ENCODE data around the gene CDC5L. TPM values are rescaled to one million over a fixed set of nuclear protein-coding genes. Genes with fewer than 3 reads are reported as not detected.
A peak's percentile ranks its signal among the peaks of the same experiment; 100 is the strongest.

CDC5L gene
- total and polyA plus RNA-seq, 4 experiments from 2014 or later = 9.8 to 22.4 (median 19.3) TPM

- Histone ChIP-seq H3K9me3 (ENCODE audit: control insufficient read depth in 1 of 2, low read length in 2 of 2) (no peaks in the 10 kb centered on the region), H3K4me1 (ENCODE audit: insufficient read depth, low read length) (no peaks in the 10 kb centered on the region), H3K4me3 (ENCODE audit: low read length in 2 of 2) (no peak overlapping the region), H3K27ac (ENCODE audit: low read depth, low read length) (no peak overlapping the region), H3K36me3 (ENCODE audit: insufficient read depth, low read length) (no peaks in the 10 kb centered on the region), H3K27me3 (ENCODE audit: insufficient read depth, low read length) (no peaks in the 10 kb centered on the region)
- no peak for DNase-seq
- peak overlapping the region in 1 of 7 donors; percentile 74 for H3K27ac Mint-ChIP-seq
- CTCF ChIA-PET (ENCODE audit: partially characterized antibody) = interaction anchor here (0.8 to 8.9 kb wide), 5 partner anchors 12 to 189 kb away, joined by 3 to 94 read pairs (median 5); no protein-coding TSS in a partner anchor
- peaks cover 0 to 4% of the 10 kb centered on the region in 2 donors for H3K36me3 Mint-ChIP-seq
- no peak overlapping the region for H3K4me3 Mint-ChIP-seq
- H3K4me1 Mint-ChIP-seq = peaks cover 0 to 5% (median 0%) of the 10 kb centered on the region in 4 donors
- POLR2A ChIA-PET (ENCODE audit: partially characterized antibody) = no interaction called here
- intact Hi-C loops (cut with micrococcal nuclease) = no loop called here
- H3K27me3 Mint-ChIP-seq = peaks cover 2 to 11% of the 10 kb centered on the region in 2 donors
- H3K9me3 Mint-ChIP-seq = no peaks in the 10 kb centered on the region
These were observed 70.1 kb downstream of the CDC5L start for GRCh38 chr6:44457596-44457995.

GRCh38 chr6:44458551-44458950 lies 71.0 kb downstream of the CDC5L start:
- ChIA-PET CTCF (ENCODE audit: partially characterized antibody) (interaction anchor here (0.8 to 8.9 kb wide), 6 partner anchors 12 to 29 kb away, joined by 3 to 94 read pairs (median 4); no protein-coding TSS in a partner anchor), POLR2A (ENCODE audit: partially characterized antibody) (no interaction called here)
- no peaks in the 10 kb centered on the region for H3K4me1 ChIP-seq (ENCODE audit: insufficient read depth, low read length)
- Mint-ChIP-seq H3K36me3 (no peaks in the 10 kb centered on the region), H3K4me3 (no peak overlapping the region), H3K9me3 (no peaks in the 10 kb centered on the region), H3K27ac (no peak overlapping the region), H3K4me1 (peaks cover 0 to 5% (median 0%) of the 10 kb centered on the region in 4 donors), H3K27me3 (peaks cover 2 to 11% of the 10 kb centered on the region in 2 donors)
- H3K36me3 ChIP-seq (ENCODE audit: insufficient read depth, low read length) = no peaks in the 10 kb centered on the region
- no peak overlapping the region for H3K27ac ChIP-seq (ENCODE audit: low read depth, low read length)
- intact Hi-C loops (cut with micrococcal nuclease) = no loop called here
- no peaks in the 10 kb centered on the region for H3K27me3 ChIP-seq (ENCODE audit: insufficient read depth, low read length)
- no peaks in the 10 kb centered on the region for H3K9me3 ChIP-seq (ENCODE audit: control insufficient read depth in 1 of 2, low read length in 2 of 2)
- no peak for DNase-seq
- H3K4me3 ChIP-seq (ENCODE audit: low read length in 2 of 2) = no peak overlapping the region

DNA sequence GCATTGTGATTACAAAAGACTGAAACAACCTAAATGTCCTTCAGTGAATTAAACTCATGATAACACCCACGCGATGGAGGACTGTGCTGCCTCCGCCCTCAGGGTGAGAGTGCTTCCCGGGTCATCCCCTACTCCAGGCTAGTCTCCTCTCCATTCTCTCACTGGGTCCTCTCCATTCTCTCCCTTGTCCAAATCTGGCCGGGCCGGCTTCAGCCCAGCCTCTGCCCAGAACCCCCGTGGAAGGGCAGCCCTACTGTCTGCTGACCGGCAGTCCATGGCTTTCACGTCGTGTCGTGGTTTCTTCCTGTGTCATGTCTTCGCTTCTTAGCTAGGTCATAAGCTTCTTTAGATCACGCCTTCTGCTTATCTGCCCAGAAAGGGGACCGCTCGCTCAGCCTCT lies 74.8 kb downstream of the CDC5L start:
- intact Hi-C loops (cut with micrococcal nuclease) = no loop called here
- Mint-ChIP-seq H3K27ac (no peak overlapping the region), H3K4me1 (no peaks in the 10 kb centered on the region), H3K4me3 (no peak overlapping the region), H3K9me3 (no peaks in the 10 kb centered on the region), H3K27me3 (peaks cover 6 to 8% of the 10 kb centered on the region in 2 donors), H3K36me3 (no peaks in the 10 kb centered on the region)
- ChIA-PET CTCF (ENCODE audit: partially characterized antibody) (interaction anchor here (1.6 to 1.7 kb wide), 2 partner anchors 10 to 13 kb away, joined by 6 to 7 read pairs; no protein-coding TSS in a partner anchor), POLR2A (ENCODE audit: partially characterized antibody) (no interaction called here)
- Histone ChIP-seq H3K36me3 (ENCODE audit: insufficient read depth, low read length) (no peaks in the 10 kb centered on the region), H3K9me3 (ENCODE audit: control insufficient read depth in 1 of 2, low read length in 2 of 2) (no peaks in the 10 kb centered on the region), H3K4me1 (ENCODE audit: insufficient read depth, low read length) (no peaks in the 10 kb centered on the region), H3K27me3 (ENCODE audit: insufficient read depth, low read length) (no peaks in the 10 kb centered on the region), H3K27ac (ENCODE audit: low read depth, low read length) (no peak overlapping the region), H3K4me3 (ENCODE audit: low read length in 2 of 2) (no peak overlapping the region)
- no peak for DNase-seq

DNA sequence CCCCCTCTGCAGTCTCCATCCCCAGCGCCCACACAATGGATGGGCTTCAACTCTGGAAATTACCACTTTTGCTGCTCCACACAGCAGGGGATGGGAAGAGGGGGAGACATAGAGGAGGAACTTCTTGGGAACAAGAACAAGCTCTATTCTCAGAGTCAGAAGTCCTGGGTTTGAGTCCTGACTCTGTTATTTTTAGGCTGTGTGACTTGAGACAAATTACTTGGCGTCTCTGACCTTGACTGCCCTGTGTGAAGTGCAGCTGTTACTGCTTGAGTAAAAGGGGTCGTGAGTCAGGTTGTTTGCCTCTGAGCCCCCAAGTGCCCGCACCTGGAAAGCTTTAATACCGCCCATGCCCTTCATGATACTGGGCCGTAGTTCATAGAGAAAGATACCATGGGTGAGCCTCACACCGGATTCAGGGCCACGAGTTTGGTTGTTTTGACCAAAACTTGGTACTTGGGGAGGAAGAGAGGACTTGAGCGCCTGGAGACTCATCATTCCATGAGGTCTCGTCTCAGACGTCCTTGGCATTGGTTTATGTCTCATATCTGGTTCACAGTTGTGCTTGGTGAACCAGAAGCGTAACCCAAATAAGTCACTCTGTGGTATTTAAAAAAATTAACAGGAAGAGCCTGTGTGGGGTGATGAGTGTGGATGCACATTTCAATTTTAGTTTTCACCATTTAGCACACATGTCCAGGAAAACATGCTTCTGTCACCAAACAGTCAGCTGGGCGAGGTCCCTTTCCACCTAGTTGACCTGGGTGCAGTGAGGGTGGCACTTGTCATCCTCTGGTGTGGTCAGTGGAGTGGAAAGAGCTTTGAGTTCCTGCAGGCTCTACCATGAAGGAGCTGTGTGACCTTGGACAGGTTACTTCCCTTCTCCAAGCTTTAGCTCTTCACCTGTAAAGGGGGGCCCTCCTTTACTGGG lies 75.6 kb downstream of the CDC5L start:
- Histone ChIP-seq H3K27me3 (ENCODE audit: insufficient read depth, low read length) (no peaks in the 10 kb centered on the region), H3K27ac (ENCODE audit: low read depth, low read length) (no peak overlapping the region), H3K4me3 (ENCODE audit: low read length in 2 of 2) (no peak overlapping the region), H3K4me1 (ENCODE audit: insufficient read depth, low read length) (no peaks in the 10 kb centered on the region), H3K36me3 (ENCODE audit: insufficient read depth, low read length) (no peaks in the 10 kb centered on the region), H3K9me3 (ENCODE audit: control insufficient read depth in 1 of 2, low read length in 2 of 2) (no peaks in the 10 kb centered on the region)
- no peak for DNase-seq
- H3K4me3 Mint-ChIP-seq = no peak overlapping the region
- H3K9me3 Mint-ChIP-seq = no peaks in the 10 kb centered on the region
- CTCF ChIA-PET (ENCODE audit: partially characterized antibody) = interaction anchor here (1.6 to 1.7 kb wide), 2 partner anchors 9 to 12 kb away, joined by 6 to 7 read pairs; no protein-coding TSS in a partner anchor
- POLR2A ChIA-PET (ENCODE audit: partially characterized antibody) = no interaction called here
- no peak overlapping the region for H3K27ac Mint-ChIP-seq
- H3K27me3 Mint-ChIP-seq = peaks cover 2 to 9% of the 10 kb centered on the region in 2 donors
- intact Hi-C loops (cut with micrococcal nuclease) = no loop called here
- H3K4me1 Mint-ChIP-seq = no peaks in the 10 kb centered on the region
- no peaks in the 10 kb centered on the region for H3K36me3 Mint-ChIP-seq

- Mint-ChIP-seq H3K36me3 (no peaks in the 10 kb centered on the region), H3K9me3 (no peaks in the 10 kb centered on the region), H3K27ac (no peak overlapping the region), H3K27me3 (peaks cover 2 to 9% of the 10 kb centered on the region in 2 donors), H3K4me1 (no peaks in the 10 kb centered on the region), H3K4me3 (no peak overlapping the region)
- no peaks in the 10 kb centered on the region for H3K4me1 ChIP-seq (ENCODE audit: insufficient read depth, low read length)
- no peaks in the 10 kb centered on the region for H3K9me3 ChIP-seq (ENCODE audit: control insufficient read depth in 1 of 2, low read length in 2 of 2)
- no peak overlapping the region for H3K27ac ChIP-seq (ENCODE audit: low read depth, low read length)
- no peak for DNase-seq
- ChIA-PET POLR2A (ENCODE audit: partially characterized antibody) (no interaction called here), CTCF (ENCODE audit: partially characterized antibody) (interaction anchor here (0.9 to 3.1 kb wide), 4 partner anchors 8 to 12 kb away, joined by 3 to 18 read pairs (median 6); no protein-coding TSS in a partner anchor)
- no peaks in the 10 kb centered on the region for H3K36me3 ChIP-seq (ENCODE audit: insufficient read depth, low read length)
- no peaks in the 10 kb centered on the region for H3K27me3 ChIP-seq (ENCODE audit: insufficient read depth, low read length)
- intact Hi-C loops (cut with micrococcal nuclease) = no loop called here
- no peak overlapping the region for H3K4me3 ChIP-seq (ENCODE audit: low read length in 2 of 2)
These were observed 76.4 kb downstream of the CDC5L start for GRCh38 chr6:44463728-44464450.

GRCh38 chr6:44464527-44465310 lies 77.2 kb downstream of the CDC5L start:
- Histone ChIP-seq H3K4me1 (ENCODE audit: insufficient read depth, low read length) (no peaks in the 10 kb centered on the region), H3K27me3 (ENCODE audit: insufficient read depth, low read length) (no peaks in the 10 kb centered on the region), H3K4me3 (ENCODE audit: low read length in 2 of 2) (no peak overlapping the region), H3K36me3 (ENCODE audit: insufficient read depth, low read length) (no peaks in the 10 kb centered on the region), H3K27ac (ENCODE audit: low read depth, low read length) (no peak overlapping the region), H3K9me3 (ENCODE audit: control insufficient read depth in 1 of 2, low read length in 2 of 2) (no peaks in the 10 kb centered on the region)
- no peaks in the 10 kb centered on the region for H3K9me3 Mint-ChIP-seq
- H3K36me3 Mint-ChIP-seq = no peaks in the 10 kb centered on the region
- DNase-seq = no peak
- POLR2A ChIA-PET (ENCODE audit: partially characterized antibody) = no interaction called here
- CTCF ChIA-PET (ENCODE audit: partially characterized antibody) = interaction anchor here (0.9 to 3.1 kb wide), 2 partner anchors 10 to 12 kb away, joined by 3 to 18 read pairs; no protein-coding TSS in a partner anchor
- no peaks in the 10 kb centered on the region for H3K4me1 Mint-ChIP-seq
- peaks cover 2 to 9% of the 10 kb centered on the region in 2 donors for H3K27me3 Mint-ChIP-seq
- intact Hi-C loops (cut with micrococcal nuclease) = no loop called here
- no peak overlapping the region for H3K27ac Mint-ChIP-seq
- H3K4me3 Mint-ChIP-seq = no peak overlapping the region

Data from CD4-positive, alpha-beta memory T cell (primary cell).